Astrocyte (in vitro differentiated cells and primary cell): ENCODE data around the gene ST3GAL4. TPM values are rescaled to one million over a fixed set of nuclear protein-coding genes. Genes with fewer than 3 reads are reported as not detected.

Experiments used
- DNase-seq: peaks from one replicate; pipeline ENCODE4 v3.0.0-alpha.2; 2010; ENCODE audit warnings: low read depth
- FAIRE-seq: peaks from 2 replicates; lab custom pipeline; 2011; peaks lifted over from hg19 to GRCh38; lab: Jason Lieb, UNC
- H2AFZ ChIP-seq: 2 replicates; pipeline ENCODE4 v1.6.0; 2012; ENCODE audit warnings: low read depth, low read length, inconsistent platforms
- H3K27ac ChIP-seq: 2 replicates; pipeline ENCODE4 v1.5.1; 2011; ENCODE audit warnings: low read depth, low read length, inconsistent platforms
- H3K27me3 ChIP-seq: 2 replicates; pipeline ENCODE4 v1.6.0; 2011; ENCODE audit warnings: low read length, inconsistent platforms; ENCODE audit not compliant: insufficient read depth
- H3K36me3 ChIP-seq: 2 replicates; pipeline ENCODE4 v1.5.1; 2011; ENCODE audit warnings: low read length, inconsistent platforms; ENCODE audit not compliant: insufficient read depth
- H3K4me1 ChIP-seq: 2 replicates; pipeline ENCODE4 v1.5.1; 2011; ENCODE audit warnings: low read length, inconsistent platforms; ENCODE audit not compliant: insufficient read depth
- H3K4me2 ChIP-seq: 2 replicates; pipeline ENCODE4 v1.6.0; 2012; ENCODE audit warnings: low read length, inconsistent platforms
- H3K4me3 ChIP-seq: 2 replicates; pipeline ENCODE4 v1.5.1; 2011; ENCODE audit warnings: low read depth, mild to moderate bottlenecking, low read length, inconsistent platforms; ENCODE audit not compliant: insufficient read depth
- H3K79me2 ChIP-seq: 2 replicates; pipeline ENCODE4 v1.6.0; 2012; ENCODE audit warnings: mild to moderate bottlenecking, low read length, inconsistent platforms; ENCODE audit not compliant: insufficient read depth
- H3K9ac ChIP-seq: 2 replicates; pipeline ENCODE4 v1.6.0; 2012; ENCODE audit warnings: mild to moderate bottlenecking, low read length, inconsistent platforms
- H3K9me3 ChIP-seq: 2 replicates; pipeline ENCODE4 v1.5.1; 2012; ENCODE audit warnings: low read depth, mild to moderate bottlenecking, low read length, inconsistent platforms; ENCODE audit not compliant: insufficient read depth
- H4K20me1 ChIP-seq: 2 replicates; pipeline ENCODE4 v1.6.0; 2012; ENCODE audit warnings: low read length, inconsistent platforms; ENCODE audit not compliant: insufficient read depth
- H3K27ac Mint-ChIP-seq: one replicate; pipeline ENCODE4 v1.8.0; 2021; ENCODE audit warnings: mild to moderate bottlenecking, mixed read lengths; ENCODE audit not compliant: unreplicated experiment
- H3K27me3 Mint-ChIP-seq: one replicate; pipeline ENCODE4 v1.8.0; 2021; ENCODE audit warnings: low read depth, mixed read lengths; ENCODE audit not compliant: unreplicated experiment
- H3K36me3 Mint-ChIP-seq: one replicate; pipeline ENCODE4 v1.8.0; 2021; ENCODE audit warnings: low read depth, mixed read lengths; ENCODE audit not compliant: unreplicated experiment
- H3K4me1 Mint-ChIP-seq: one replicate; pipeline ENCODE4 v1.8.0; 2021; ENCODE audit warnings: low read depth, mixed read lengths; ENCODE audit not compliant: unreplicated experiment
- H3K4me3 Mint-ChIP-seq: one replicate; pipeline ENCODE4 v1.8.0; 2021; ENCODE audit warnings: mild to moderate bottlenecking, moderate library complexity, mixed read lengths; ENCODE audit not compliant: unreplicated experiment
- H3K9me3 Mint-ChIP-seq: one replicate; pipeline ENCODE4 v1.8.0; 2021; ENCODE audit warnings: mild to moderate bottlenecking, mixed read lengths; ENCODE audit not compliant: unreplicated experiment
- EZH2 ChIP-seq: IDR thresholded peaks from 2 replicates; pipeline ENCODE4 v1.6.1; 2012; ENCODE audit warnings: mild to moderate bottlenecking, low read length, inconsistent platforms; ENCODE audit not compliant: insufficient read depth
- total RNA-seq: library from RNA; stranded (reverse); gene quantifications from 2 replicates; pipeline ENCODE4 v1.2.1, GENCODE V29; 2021
- TF ChIP-seq, protein P1 (sequence below): IDR thresholded peaks from 2 replicates; pipeline ENCODE4 v1.5.1; 2011; ENCODE audit warnings: low read depth, mild to moderate bottlenecking, inconsistent platforms, low read length, moderate library complexity; ENCODE audit not compliant: insufficient read depth

Gene ST3GAL4
- total RNA-seq, 1 donor from 2014 or later: 12.2 TPM

DNA sequence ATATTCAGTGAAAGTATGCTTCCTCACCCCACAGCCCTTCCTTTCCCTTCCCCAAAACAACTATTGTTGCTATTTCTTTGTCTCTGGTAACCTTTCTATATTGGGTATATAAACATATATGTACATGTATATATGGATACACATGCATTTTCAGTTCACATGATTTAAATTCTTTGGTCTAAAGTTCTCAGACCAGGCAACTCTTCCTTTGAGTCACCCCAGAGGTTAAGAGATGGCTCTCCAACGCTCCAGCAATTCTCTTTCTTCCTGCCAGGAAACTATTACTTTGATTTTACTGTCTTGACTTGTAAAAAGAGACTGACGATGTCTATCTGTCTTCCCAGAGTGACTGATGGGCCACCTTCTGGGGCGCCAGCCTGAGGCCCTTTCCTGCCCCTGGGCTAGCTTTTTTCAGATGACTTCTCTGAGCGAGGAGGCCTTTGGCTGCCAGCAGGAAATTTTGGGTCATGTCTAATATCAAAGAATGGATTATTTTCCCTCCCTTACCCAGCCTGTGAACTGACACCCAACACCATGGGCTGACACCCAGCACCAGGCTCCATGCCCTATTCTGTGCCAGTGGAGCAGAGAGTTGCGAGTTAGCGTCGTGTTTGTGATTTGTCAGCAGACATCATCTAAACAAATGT lies 14.4 kb upstream of the ST3GAL4 start:
- no peaks in the 10 kb centered on the region for H3K9me3 ChIP-seq
- Mint-ChIP-seq H3K4me1 (peaks cover 34% of the 10 kb centered on the region), H3K27ac (peak overlapping the region; percentile 83), H3K36me3 (peaks cover 12% of the 10 kb centered on the region), H3K27me3 (no peaks in the 10 kb centered on the region), H3K4me3 (peak overlapping the region; percentile 31), H3K9me3 (peaks cover 3% of the 10 kb centered on the region)
- FAIRE-seq (no peak), DNase-seq (no peak)
- H4K20me1 ChIP-seq: no peaks in the 10 kb centered on the region
- no peaks in the 10 kb centered on the region for H3K27me3 ChIP-seq
- H3K27ac ChIP-seq: no peak overlapping the region
- no peak overlapping the region for H2AFZ ChIP-seq
- H3K4me1 ChIP-seq: peaks cover 20% of the 10 kb centered on the region
- no peak overlapping the region for H3K4me3 ChIP-seq
- H3K4me2 ChIP-seq: peak overlapping the region; percentile 54
- no peak for TF ChIP-seq EZH2
- TF ChIP-seq, protein P1, sequence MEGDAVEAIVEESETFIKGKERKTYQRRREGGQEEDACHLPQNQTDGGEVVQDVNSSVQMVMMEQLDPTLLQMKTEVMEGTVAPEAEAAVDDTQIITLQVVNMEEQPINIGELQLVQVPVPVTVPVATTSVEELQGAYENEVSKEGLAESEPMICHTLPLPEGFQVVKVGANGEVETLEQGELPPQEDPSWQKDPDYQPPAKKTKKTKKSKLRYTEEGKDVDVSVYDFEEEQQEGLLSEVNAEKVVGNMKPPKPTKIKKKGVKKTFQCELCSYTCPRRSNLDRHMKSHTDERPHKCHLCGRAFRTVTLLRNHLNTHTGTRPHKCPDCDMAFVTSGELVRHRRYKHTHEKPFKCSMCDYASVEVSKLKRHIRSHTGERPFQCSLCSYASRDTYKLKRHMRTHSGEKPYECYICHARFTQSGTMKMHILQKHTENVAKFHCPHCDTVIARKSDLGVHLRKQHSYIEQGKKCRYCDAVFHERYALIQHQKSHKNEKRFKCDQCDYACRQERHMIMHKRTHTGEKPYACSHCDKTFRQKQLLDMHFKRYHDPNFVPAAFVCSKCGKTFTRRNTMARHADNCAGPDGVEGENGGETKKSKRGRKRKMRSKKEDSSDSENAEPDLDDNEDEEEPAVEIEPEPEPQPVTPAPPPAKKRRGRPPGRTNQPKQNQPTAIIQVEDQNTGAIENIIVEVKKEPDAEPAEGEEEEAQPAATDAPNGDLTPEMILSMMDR: no peak
- no peaks in the 10 kb centered on the region for H3K36me3 ChIP-seq
- H3K9ac ChIP-seq: no peak overlapping the region
- H3K79me2 ChIP-seq: no peaks in the 10 kb centered on the region

DNA sequence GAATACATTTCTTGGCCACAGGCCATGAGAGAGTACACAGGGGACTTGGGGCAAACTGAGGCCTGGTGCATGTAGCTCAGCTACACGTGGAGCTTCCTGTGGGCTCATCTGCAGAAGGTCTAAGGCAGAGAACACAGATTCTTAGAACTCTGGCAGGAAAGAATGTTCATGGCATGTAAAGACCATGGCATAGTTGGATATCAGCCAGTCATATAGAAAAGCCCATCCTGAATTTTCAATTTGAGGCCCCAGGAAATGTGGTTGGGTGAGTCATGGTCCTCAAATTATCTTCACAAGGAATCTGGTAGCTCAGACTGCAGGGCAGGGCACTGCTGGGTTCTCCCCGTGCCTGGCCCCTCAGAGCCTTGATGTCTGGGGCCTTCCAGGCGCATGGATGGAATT lies 13.7 kb upstream of the ST3GAL4 start:
- DNase-seq: peak; percentile 74
- Histone ChIP-seq H3K4me2 (peak overlapping the region; percentile 54), H3K27me3 (no peaks in the 10 kb centered on the region), H3K9me3 (no peaks in the 10 kb centered on the region), H3K27ac (no peak overlapping the region), H3K4me1 (peaks cover 23% of the 10 kb centered on the region), H4K20me1 (peaks cover 5% of the 10 kb centered on the region), H3K4me3 (no peak overlapping the region), H2AFZ (no peak overlapping the region), H3K9ac (no peak overlapping the region), H3K79me2 (no peaks in the 10 kb centered on the region), H3K36me3 (no peaks in the 10 kb centered on the region)
- peaks cover 3% of the 10 kb centered on the region for H3K9me3 Mint-ChIP-seq
- peak overlapping the region; percentile 42 for H3K4me3 Mint-ChIP-seq
- FAIRE-seq: no peak
- no peak for TF ChIP-seq EZH2
- TF ChIP-seq, protein P1: no peak
- peak overlapping the region; percentile 83 for H3K27ac Mint-ChIP-seq
- peaks cover 30% of the 10 kb centered on the region for H3K4me1 Mint-ChIP-seq
- H3K36me3 Mint-ChIP-seq: peaks cover 15% of the 10 kb centered on the region
- no peaks in the 10 kb centered on the region for H3K27me3 Mint-ChIP-seq

DNA sequence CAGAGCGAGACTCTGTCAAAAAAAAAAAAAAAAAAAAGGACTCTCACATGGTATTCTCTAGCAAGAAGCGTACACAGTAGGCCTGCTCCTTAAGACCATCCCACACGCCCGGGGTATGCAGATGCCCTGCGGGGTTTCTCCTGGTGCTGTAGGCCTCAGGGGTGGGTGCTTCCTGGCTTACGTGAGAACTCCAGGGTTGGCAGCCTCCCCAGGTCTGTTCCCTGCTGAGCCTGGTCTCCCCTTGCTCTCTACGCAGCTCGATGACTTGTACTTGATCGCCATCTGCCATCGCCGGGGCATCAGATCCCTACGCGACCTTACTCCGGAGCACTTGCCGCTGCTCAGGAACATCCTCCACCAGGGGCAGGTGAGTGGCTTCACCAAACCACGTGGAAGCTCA lies 12.4 kb upstream of the ST3GAL4 start:
- no peaks in the 10 kb centered on the region for H3K9me3 ChIP-seq
- peaks cover 25% of the 10 kb centered on the region for H3K4me1 ChIP-seq
- no peaks in the 10 kb centered on the region for H3K36me3 ChIP-seq
- Mint-ChIP-seq H3K36me3 (peaks cover 15% of the 10 kb centered on the region), H3K27ac (no peak overlapping the region), H3K4me3 (no peak overlapping the region), H3K4me1 (peaks cover 26% of the 10 kb centered on the region), H3K27me3 (no peaks in the 10 kb centered on the region), H3K9me3 (peaks cover 3% of the 10 kb centered on the region)
- H3K27me3 ChIP-seq: no peaks in the 10 kb centered on the region
- H3K9ac ChIP-seq: no peak overlapping the region
- no peaks in the 10 kb centered on the region for H3K79me2 ChIP-seq
- H4K20me1 ChIP-seq: peaks cover 5% of the 10 kb centered on the region
- H3K4me3 ChIP-seq: no peak overlapping the region
- TF ChIP-seq, protein P1: no peak
- TF ChIP-seq EZH2: no peak
- no peak for FAIRE-seq
- no peak overlapping the region for H3K27ac ChIP-seq
- DNase-seq: no peak
- H2AFZ ChIP-seq: no peak overlapping the region
- no peak overlapping the region for H3K4me2 ChIP-seq
